ENCODE data around the gene GAB2.
"Not testable (repeated sequence)": the region's sequence is repeated elsewhere in the genome, so short reads cannot be mapped to it uniquely, and the experiment has no call there.

- TF ChIP-seq CTCF, POLR2AphosphoS5, POLR2A (IDR thresholded peaks at IDR 0.05): not testable (repeated sequence)
Measured at GRCh38 chr11:78357924-78358323, 59.7 kb downstream of the GAB2 start.

All from suprapubic skin (tissue), 4 donors.